ENCODE results near the gene LMX1B.

GRCh38 chr9:126583144-126583760 lies 30.5 kb upstream of the LMX1B start:
- TF ChIP-seq, protein P1, sequence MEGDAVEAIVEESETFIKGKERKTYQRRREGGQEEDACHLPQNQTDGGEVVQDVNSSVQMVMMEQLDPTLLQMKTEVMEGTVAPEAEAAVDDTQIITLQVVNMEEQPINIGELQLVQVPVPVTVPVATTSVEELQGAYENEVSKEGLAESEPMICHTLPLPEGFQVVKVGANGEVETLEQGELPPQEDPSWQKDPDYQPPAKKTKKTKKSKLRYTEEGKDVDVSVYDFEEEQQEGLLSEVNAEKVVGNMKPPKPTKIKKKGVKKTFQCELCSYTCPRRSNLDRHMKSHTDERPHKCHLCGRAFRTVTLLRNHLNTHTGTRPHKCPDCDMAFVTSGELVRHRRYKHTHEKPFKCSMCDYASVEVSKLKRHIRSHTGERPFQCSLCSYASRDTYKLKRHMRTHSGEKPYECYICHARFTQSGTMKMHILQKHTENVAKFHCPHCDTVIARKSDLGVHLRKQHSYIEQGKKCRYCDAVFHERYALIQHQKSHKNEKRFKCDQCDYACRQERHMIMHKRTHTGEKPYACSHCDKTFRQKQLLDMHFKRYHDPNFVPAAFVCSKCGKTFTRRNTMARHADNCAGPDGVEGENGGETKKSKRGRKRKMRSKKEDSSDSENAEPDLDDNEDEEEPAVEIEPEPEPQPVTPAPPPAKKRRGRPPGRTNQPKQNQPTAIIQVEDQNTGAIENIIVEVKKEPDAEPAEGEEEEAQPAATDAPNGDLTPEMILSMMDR (IDR thresholded peaks at IDR 0.05) = no peak
- TF ChIP-seq, protein P2, sequence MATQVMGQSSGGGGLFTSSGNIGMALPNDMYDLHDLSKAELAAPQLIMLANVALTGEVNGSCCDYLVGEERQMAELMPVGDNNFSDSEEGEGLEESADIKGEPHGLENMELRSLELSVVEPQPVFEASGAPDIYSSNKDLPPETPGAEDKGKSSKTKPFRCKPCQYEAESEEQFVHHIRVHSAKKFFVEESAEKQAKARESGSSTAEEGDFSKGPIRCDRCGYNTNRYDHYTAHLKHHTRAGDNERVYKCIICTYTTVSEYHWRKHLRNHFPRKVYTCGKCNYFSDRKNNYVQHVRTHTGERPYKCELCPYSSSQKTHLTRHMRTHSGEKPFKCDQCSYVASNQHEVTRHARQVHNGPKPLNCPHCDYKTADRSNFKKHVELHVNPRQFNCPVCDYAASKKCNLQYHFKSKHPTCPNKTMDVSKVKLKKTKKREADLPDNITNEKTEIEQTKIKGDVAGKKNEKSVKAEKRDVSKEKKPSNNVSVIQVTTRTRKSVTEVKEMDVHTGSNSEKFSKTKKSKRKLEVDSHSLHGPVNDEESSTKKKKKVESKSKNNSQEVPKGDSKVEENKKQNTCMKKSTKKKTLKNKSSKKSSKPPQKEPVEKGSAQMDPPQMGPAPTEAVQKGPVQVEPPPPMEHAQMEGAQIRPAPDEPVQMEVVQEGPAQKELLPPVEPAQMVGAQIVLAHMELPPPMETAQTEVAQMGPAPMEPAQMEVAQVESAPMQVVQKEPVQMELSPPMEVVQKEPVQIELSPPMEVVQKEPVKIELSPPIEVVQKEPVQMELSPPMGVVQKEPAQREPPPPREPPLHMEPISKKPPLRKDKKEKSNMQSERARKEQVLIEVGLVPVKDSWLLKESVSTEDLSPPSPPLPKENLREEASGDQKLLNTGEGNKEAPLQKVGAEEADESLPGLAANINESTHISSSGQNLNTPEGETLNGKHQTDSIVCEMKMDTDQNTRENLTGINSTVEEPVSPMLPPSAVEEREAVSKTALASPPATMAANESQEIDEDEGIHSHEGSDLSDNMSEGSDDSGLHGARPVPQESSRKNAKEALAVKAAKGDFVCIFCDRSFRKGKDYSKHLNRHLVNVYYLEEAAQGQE (IDR thresholded peaks at IDR 0.05; ENCODE audit: insufficient read depth in 1 of 2, low read depth in 2 of 2, low read length in 1 of 2) = no peak
- no peak for TF ChIP-seq POLR2AphosphoS5 (IDR thresholded peaks at IDR 0.05; ENCODE audit: low read depth, low read length)
- TF ChIP-seq TCF7L2 (IDR thresholded peaks at IDR 0.05; ENCODE audit: low read depth, low read length) = no peak
